K562 (cell line): ENCODE results near the gene SHH. TPM values are rescaled to one million over a fixed set of nuclear protein-coding genes. Genes with fewer than 3 reads are reported as not detected.

ENCODE experiments used
- ATAC-seq: fragments of 200-7000 bp; cut with Tn5 transposase; 3 replicates; pipeline ENCODE4 v1.9.1; 2020; ENCODE audit warnings: moderate library complexity
- BruUV-seq: library from RNA; stranded (reverse); fragments of 400-500 nt; replicated peaks from 2 replicates; lab custom pipeline; 2021; lab: Mats Ljungman, UMichigan
- CTCF ChIA-PET: fragments of 300-600 bp; formaldehyde crosslinking; extraction: SDS; loops from one replicate; lab custom pipeline; 2021; ENCODE audit warnings: low intra/inter-chr PET ratio; lab: Yijun Ruan, JAX
- POLR2A ChIA-PET: fragments of 300-600, 350-650 bp; sonication (Branson Sonifier 250); formaldehyde crosslinking; extraction: SDS; loops from one replicate; lab custom pipeline; 2021; ENCODE audit warnings: antibody characterized with exemption, inconsistent platforms; lab: Yijun Ruan, JAX
- DNase-seq, 4 experiments: peaks; one replicate each; pipeline versions ENCODE4 v3.0.0 to v3.0.0-alpha.2; 2011 to 2018; ENCODE audit warnings: low spot score in 3 of 4, mixed read lengths in 3 of 4; ENCODE audit errors: extremely low read depth in 1 of 4
- FAIRE-seq: peaks from 2 replicates; lab custom pipeline; 2011; peaks lifted over from hg19 to GRCh38; lab: Jason Lieb, UNC
- H2AFZ ChIP-seq: 2 replicates; pipeline ENCODE4 v1.6.0; 2011; ENCODE audit warnings: low read depth, low read length, control low read depth, inconsistent platforms
- H3K27ac ChIP-seq: fragments of 200-600 bp; 3 replicates; pipeline ENCODE4 v1.8.0; 2011; ENCODE audit warnings: low read depth, mild to moderate bottlenecking, control low read depth, inconsistent platforms, low read length, moderate library complexity, mixed read lengths; ENCODE audit errors: extremely low read depth
- H3K27me3 ChIP-seq, 2 experiments: fragments of 300-600 bp in 1 of 2; 2 replicates in 1 of 2; 3 replicates in 1 of 2; pipeline versions ENCODE4 v1.6.0 to v1.8.0; 2011; ENCODE audit warnings: inconsistent platforms in 2 of 2, low read length in 2 of 2, mild to moderate bottlenecking in 1 of 2, mixed read lengths in 1 of 2, moderate library complexity in 1 of 2; ENCODE audit not compliant: control insufficient read depth in 2 of 2, insufficient read depth in 2 of 2
- H3K36me3 ChIP-seq: fragments of 300-600 bp; 3 replicates; pipeline ENCODE4 v1.8.0; 2011; ENCODE audit warnings: mild to moderate bottlenecking, low read length, inconsistent platforms; ENCODE audit not compliant: control insufficient read depth, insufficient read depth
- H3K4me1 ChIP-seq, 2 experiments: fragments of 200-600 bp in 1 of 2; replicated peaks in 1 of 2; 2 replicates in 1 of 2; 3 replicates in 1 of 2; pipeline versions ENCODE4 v1.5.1 to v1.8.0; 2011; ENCODE audit warnings: inconsistent platforms in 2 of 2, low read length in 2 of 2, mild to moderate bottlenecking in 1 of 2, mixed read lengths in 1 of 2, moderate library complexity in 1 of 2; ENCODE audit not compliant: control insufficient read depth in 2 of 2, insufficient read depth in 2 of 2
- H3K4me2 ChIP-seq: 2 replicates; pipeline ENCODE4 v1.6.1; 2011; ENCODE audit warnings: low read length, control low read depth, inconsistent platforms, mixed read lengths; ENCODE audit not compliant: insufficient read depth
- H3K4me3 ChIP-seq: fragments of 200-600 bp; sonication (generic), shearing (Covaris generic); 2 replicates; pipeline ENCODE4 v1.5.1; 2016; ENCODE audit warnings: control low read depth, inconsistent platforms
- H3K79me2 ChIP-seq: fragments of 200-600 bp; 3 replicates; pipeline ENCODE4 v1.8.0; 2011; ENCODE audit warnings: low read length, inconsistent platforms; ENCODE audit not compliant: control insufficient read depth, insufficient read depth
- H3K9ac ChIP-seq, 2 experiments: 2 replicates each; pipeline versions ENCODE4 v1.6.0 to v1.6.1; 2011; ENCODE audit warnings: low read depth in 2 of 2, low read length in 2 of 2, control low read depth in 1 of 2, inconsistent platforms in 1 of 2, mild to moderate bottlenecking in 1 of 2, mixed read lengths in 1 of 2; ENCODE audit not compliant: insufficient read depth in 1 of 2
- H3K9me1 ChIP-seq: one replicate; pipeline ENCODE4 v1.6.0; 2011; ENCODE audit warnings: inconsistent platforms, mild to moderate bottlenecking, low read length, moderate library complexity; ENCODE audit not compliant: control insufficient read depth, insufficient read depth
- H3K9me3 ChIP-seq: replicated peaks from 2 replicates; pipeline ENCODE4 v1.5.1; 2011; ENCODE audit warnings: low read depth, low read length, inconsistent platforms; ENCODE audit not compliant: control insufficient read depth, insufficient read depth
- H4K20me1 ChIP-seq: replicated peaks from 2 replicates; pipeline ENCODE4 v1.6.1; 2011; ENCODE audit warnings: low read length, inconsistent platforms, mixed read lengths; ENCODE audit not compliant: control insufficient read depth, insufficient read depth
- CEBPB ChIP-seq: fragments of 450-650 bp; IDR thresholded peaks from 2 replicates; pipeline ENCODE4 v1.6.1; 2016; ENCODE audit warnings: missing genetic modification characterization, missing compliant biosample characterization
- CSDE1 ChIP-seq, 2 experiments: fragments of 450-650 bp; IDR thresholded peaks; 2 replicates each; pipeline ENCODE4 v1.6.1; 2016; ENCODE audit warnings: mild to moderate bottlenecking in 1 of 2
- FOXA3 ChIP-seq, 2 experiments: fragments of 450-650 bp in 1 of 2; sonication (generic) in 1 of 2; formaldehyde crosslinking; IDR thresholded peaks in 1 of 2; conservative IDR thresholded peaks in 1 of 2; 2 replicates each; pipeline versions ENCODE4 v1.4.0 to v1.8.0; 2020 to 2022; ENCODE audit warnings: mild to moderate bottlenecking in 2 of 2, missing genetic modification reagents in 1 of 2
- HOXB6 ChIP-seq: fragments of 250-450 bp; sonication (Bioruptor Pico); IDR thresholded peaks from 2 replicates; pipeline ENCODE4 v1.5.1; 2022; ENCODE audit warnings: mild to moderate bottlenecking, borderline replicate concordance
- MAFF ChIP-seq: IDR thresholded peaks from 2 replicates; pipeline ENCODE4 v1.6.1; 2012; ENCODE audit warnings: low read length, improper control_type of control experiment
- MAFK ChIP-seq: IDR thresholded peaks from 2 replicates; pipeline ENCODE4 v1.6.1; 2011; ENCODE audit warnings: low read length, improper control_type of control experiment
- NFE2 ChIP-seq: IDR thresholded peaks from 2 replicates; pipeline ENCODE4 v1.6.1; 2014; ENCODE audit warnings: antibody characterized with exemption, low read depth
- NONO ChIP-seq, 2 experiments: fragments of 200-400 bp in 1 of 2; fragments of 450-650 bp in 1 of 2; formaldehyde crosslinking in 1 of 2; IDR thresholded peaks; 2 replicates each; pipeline ENCODE4 v1.6.1; 2017; ENCODE audit warnings: low read depth in 2 of 2, mild to moderate bottlenecking in 2 of 2, moderate library complexity in 2 of 2, low read length in 1 of 2
- RBM25 ChIP-seq: fragments of 200-400 bp; formaldehyde crosslinking; IDR thresholded peaks from 2 replicates; pipeline ENCODE4 v1.6.1; 2018; ENCODE audit warnings: low read length, low read depth, moderate library complexity; ENCODE audit not compliant: severe bottlenecking
- ZNF212 ChIP-seq: fragments of 450-650 bp; formaldehyde crosslinking; IDR thresholded peaks from 2 replicates; pipeline ENCODE4 v1.4.0; 2020; ENCODE audit warnings: mild to moderate bottlenecking
- WGBS: fragments of 100-300 bp; shearing (Covaris generic); methylation state at CpG from one replicate; pipeline ENCODE4 v1.1.6; 2016; ENCODE audit warnings: low coverage, mixed read lengths; ENCODE audit not compliant: insufficient coverage; ENCODE audit errors: missing lambda C conversion rate; 5-methylcytosine and 5-hydroxymethylcytosine counted together
- in situ Hi-C: fragments of 300-500 bp; cut with MboI; formaldehyde crosslinking; loops from 4 replicates; pipeline ENCODE4 v1.15.0; 2018; ENCODE audit warnings: inconsistent platforms, mixed read lengths
- intact Hi-C: fragments of 100-400 bp; cut with micrococcal nuclease; formaldehyde crosslinking; loops from 2 replicates; pipeline ENCODE4 v1.14.2; 2022
- polyA plus RNA-seq, 8 experiments: library from polyadenylated mRNA; depleted of rRNA in 4 of 8; stranded (reverse) in 5 of 8; unstranded in 3 of 8; fragments of >200 nt; fragmentation: Nextera tagmentation in 2 of 8; fragmentation: Illumina TruSeq in 1 of 8; extraction: Ambion mirVana in 2 of 8; extraction: Trizol in 1 of 8; gene quantifications; 2 replicates each; pipeline versions ENCODE4 v1.2.1 to v1.2.3, GENCODE V29; 2011 to 2014; ENCODE audit warnings: inconsistent platforms in 1 of 8, missing spikeins in 1 of 8
- total RNA-seq, 7 experiments: library from RNA; depleted of rRNA in 6 of 7; stranded (reverse); fragments of >200 nt in 6 of 7; fragmentation: Illumina TruSeq in 2 of 7; extraction: Trizol in 2 of 7; gene quantifications; 2 replicates each; pipeline versions ENCODE4 v1.2.1 to v1.2.3, GENCODE V29; 2011 to 2021; ENCODE audit warnings: low replicate concordance in 1 of 7
- TF ChIP-seq, protein P1 (sequence below): sonication (generic); formaldehyde crosslinking; IDR thresholded peaks from 2 replicates; pipeline ENCODE4 v1.8.0; 2023; ENCODE audit warnings: mild to moderate bottlenecking, missing genetic modification reagents
- TF ChIP-seq, protein P2 (sequence below): fragments of 250-450 bp; sonication (Bioruptor Pico); IDR thresholded peaks from 2 replicates; pipeline ENCODE4 v1.8.0; 2022; ENCODE audit warnings: moderate library complexity, mild to moderate bottlenecking, inconsistent platforms
- TF ChIP-seq, protein P3 (sequence below), 3 experiments: IDR thresholded peaks in 2 of 3; conservative IDR thresholded peaks in 1 of 3; 2 replicates each; pipeline ENCODE4 v1.5.1; 2011 to 2012; ENCODE audit warnings: low read length in 3 of 3, mild to moderate bottlenecking in 3 of 3, control low read depth in 2 of 3, improper control_type of control experiment in 1 of 3, inconsistent platforms in 1 of 3, low read depth in 1 of 3, mixed read lengths in 1 of 3, moderate library complexity in 1 of 3; ENCODE audit not compliant: insufficient read depth in 2 of 3

The SHH gene
- total and polyA plus RNA-seq, 9 of the 15 experiments (the other 6 are each of a cell fraction or from before 2014, with no cell fraction given), result 0.09 TPM; not detected in 8

DNA sequence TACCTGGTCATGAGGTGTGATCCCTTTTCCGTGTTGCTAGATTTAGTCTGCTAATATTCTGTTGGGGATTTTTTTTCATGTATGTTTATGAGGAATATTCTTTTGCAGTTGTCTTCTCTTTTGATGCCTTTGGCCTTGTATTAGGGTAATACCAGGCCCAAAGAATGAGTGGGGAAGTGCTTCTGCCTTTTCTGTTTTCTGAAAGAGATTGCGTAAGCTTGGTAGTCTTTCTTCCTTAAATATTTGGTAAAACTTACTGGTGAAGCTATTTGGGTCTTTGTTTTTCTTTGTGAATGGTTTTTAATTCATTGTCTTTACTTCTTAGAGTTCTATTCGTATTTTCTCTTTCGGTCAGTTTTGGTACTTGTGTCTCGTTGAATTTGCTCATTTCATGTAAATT is 51.1 kb downstream of the SHH start (continued):
- TF ChIP-seq, protein P1, sequence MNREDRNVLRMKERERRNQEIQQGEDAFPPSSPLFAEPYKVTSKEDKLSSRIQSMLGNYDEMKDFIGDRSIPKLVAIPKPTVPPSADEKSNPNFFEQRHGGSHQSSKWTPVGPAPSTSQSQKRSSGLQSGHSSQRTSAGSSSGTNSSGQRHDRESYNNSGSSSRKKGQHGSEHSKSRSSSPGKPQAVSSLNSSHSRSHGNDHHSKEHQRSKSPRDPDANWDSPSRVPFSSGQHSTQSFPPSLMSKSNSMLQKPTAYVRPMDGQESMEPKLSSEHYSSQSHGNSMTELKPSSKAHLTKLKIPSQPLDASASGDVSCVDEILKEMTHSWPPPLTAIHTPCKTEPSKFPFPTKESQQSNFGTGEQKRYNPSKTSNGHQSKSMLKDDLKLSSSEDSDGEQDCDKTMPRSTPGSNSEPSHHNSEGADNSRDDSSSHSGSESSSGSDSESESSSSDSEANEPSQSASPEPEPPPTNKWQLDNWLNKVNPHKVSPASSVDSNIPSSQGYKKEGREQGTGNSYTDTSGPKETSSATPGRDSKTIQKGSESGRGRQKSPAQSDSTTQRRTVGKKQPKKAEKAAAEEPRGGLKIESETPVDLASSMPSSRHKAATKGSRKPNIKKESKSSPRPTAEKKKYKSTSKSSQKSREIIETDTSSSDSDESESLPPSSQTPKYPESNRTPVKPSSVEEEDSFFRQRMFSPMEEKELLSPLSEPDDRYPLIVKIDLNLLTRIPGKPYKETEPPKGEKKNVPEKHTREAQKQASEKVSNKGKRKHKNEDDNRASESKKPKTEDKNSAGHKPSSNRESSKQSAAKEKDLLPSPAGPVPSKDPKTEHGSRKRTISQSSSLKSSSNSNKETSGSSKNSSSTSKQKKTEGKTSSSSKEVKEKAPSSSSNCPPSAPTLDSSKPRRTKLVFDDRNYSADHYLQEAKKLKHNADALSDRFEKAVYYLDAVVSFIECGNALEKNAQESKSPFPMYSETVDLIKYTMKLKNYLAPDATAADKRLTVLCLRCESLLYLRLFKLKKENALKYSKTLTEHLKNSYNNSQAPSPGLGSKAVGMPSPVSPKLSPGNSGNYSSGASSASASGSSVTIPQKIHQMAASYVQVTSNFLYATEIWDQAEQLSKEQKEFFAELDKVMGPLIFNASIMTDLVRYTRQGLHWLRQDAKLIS (CRISPR knock-in tag), result no peak
- TF ChIP-seq CEBPB (tag) (peak; percentile 77), MAFF (no peak)

DNA sequence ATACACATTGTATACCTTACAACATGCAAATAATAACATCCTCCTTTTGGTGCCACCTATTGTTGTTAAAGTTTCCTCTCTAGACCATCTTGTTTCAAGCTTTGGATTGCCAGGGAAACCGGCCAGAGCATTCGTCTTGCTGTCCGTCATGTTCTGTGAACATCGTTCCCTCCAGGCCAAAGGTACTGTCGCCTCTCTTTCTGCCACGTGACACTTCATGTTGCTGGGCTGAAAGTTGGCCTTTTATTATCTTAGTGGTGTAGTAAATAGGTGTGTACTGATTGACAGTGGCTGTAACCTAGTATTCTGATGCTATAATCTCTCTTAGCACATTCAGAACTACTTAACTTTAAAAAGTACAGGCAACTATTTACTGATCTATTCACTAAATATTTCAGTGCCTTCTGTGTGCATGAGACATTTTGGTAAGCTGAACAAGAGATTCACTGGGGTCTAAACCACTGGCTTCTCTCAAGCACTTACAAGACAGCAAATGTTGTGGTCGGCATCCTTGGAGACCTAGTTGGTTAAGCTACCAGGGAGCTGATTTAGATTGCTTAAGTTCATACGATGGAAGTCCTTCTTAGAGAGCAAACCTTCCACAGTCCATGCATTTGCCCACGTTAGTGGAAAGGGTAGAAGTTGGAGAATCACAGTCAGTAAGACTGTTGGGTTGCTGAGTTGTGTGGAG is 52.4 kb downstream of the SHH start:
- H3K79me2 ChIP-seq, result peaks cover 69% of the 10 kb centered on the region
- TF ChIP-seq MAFK (no peak), CSDE1 (IDR thresholded peaks at IDR 0.05) (no peak), NONO (IDR thresholded peaks at IDR 0.05; ENCODE audit: low read depth in 2 of 2, low read length in 1 of 2) (no peak), ZNF212 (CRISPR knock-in tag) (no peak), HOXB6 (no peak), FOXA3 (CRISPR knock-in tag; conservative IDR thresholded peaks at IDR 0.05 in 1 of 2, IDR thresholded peaks at IDR 0.05 in 1 of 2) (no peak), NFE2 (no peak), RBM25 (no peak)
- TF ChIP-seq, protein P2, sequence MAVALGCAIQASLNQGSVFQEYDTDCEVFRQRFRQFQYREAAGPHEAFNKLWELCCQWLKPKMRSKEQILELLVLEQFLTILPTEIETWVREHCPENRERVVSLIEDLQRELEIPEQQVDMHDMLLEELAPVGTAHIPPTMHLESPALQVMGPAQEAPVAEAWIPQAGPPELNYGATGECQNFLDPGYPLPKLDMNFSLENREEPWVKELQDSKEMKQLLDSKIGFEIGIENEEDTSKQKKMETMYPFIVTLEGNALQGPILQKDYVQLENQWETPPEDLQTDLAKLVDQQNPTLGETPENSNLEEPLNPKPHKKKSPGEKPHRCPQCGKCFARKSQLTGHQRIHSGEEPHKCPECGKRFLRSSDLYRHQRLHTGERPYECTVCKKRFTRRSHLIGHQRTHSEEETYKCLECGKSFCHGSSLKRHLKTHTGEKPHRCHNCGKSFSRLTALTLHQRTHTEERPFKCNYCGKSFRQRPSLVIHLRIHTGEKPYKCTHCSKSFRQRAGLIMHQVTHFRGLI (CRISPR knock-in tag), result no peak
- TF ChIP-seq, protein P3, sequence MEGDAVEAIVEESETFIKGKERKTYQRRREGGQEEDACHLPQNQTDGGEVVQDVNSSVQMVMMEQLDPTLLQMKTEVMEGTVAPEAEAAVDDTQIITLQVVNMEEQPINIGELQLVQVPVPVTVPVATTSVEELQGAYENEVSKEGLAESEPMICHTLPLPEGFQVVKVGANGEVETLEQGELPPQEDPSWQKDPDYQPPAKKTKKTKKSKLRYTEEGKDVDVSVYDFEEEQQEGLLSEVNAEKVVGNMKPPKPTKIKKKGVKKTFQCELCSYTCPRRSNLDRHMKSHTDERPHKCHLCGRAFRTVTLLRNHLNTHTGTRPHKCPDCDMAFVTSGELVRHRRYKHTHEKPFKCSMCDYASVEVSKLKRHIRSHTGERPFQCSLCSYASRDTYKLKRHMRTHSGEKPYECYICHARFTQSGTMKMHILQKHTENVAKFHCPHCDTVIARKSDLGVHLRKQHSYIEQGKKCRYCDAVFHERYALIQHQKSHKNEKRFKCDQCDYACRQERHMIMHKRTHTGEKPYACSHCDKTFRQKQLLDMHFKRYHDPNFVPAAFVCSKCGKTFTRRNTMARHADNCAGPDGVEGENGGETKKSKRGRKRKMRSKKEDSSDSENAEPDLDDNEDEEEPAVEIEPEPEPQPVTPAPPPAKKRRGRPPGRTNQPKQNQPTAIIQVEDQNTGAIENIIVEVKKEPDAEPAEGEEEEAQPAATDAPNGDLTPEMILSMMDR (IDR thresholded peaks at IDR 0.05 in 2 of 3, conservative IDR thresholded peaks at IDR 0.05 in 1 of 3; ENCODE audit: insufficient read depth in 2 of 3, low read depth in 1 of 3, low read length in 3 of 3), result no peak

More for the DNA sequence above, 52.4 kb downstream of the SHH start:
- 94% methylated on average over 9 of the region's 9 CpGs for WGBS
- Histone ChIP-seq H3K4me2 (no peak overlapping the region), H3K4me3 (no peak overlapping the region), H3K9ac (no peak overlapping the region), H2AFZ (no peak overlapping the region), H3K27ac (no peak overlapping the region), H3K27me3 (no peaks in the 10 kb centered on the region), H3K4me1 (no peaks in the 10 kb centered on the region), H3K9me3 (peaks cover 7% of the 10 kb centered on the region), H3K9me1 (no peaks in the 10 kb centered on the region), H3K36me3 (peaks cover 84% of the 10 kb centered on the region), H4K20me1 (peaks cover 8% of the 10 kb centered on the region; the same call in 1 of the 2 replicates)
- FAIRE-seq, result no peak
- BruUV-seq, result no TSS peak
- in situ Hi-C loops, result loop anchor here (25.0 kb wide), 1 partner anchor 373 kb away; no protein-coding TSS in a partner anchor
- no peak for ATAC-seq
- DNase-seq, result no peak
- ChIA-PET CTCF (no interaction called here), POLR2A (interaction anchor here (0.6 kb wide), 1 partner anchor 993 kb away, joined by 3 read pairs; no protein-coding TSS in a partner anchor)
- intact Hi-C loops, result no loop called here
